Lung microvascular endothelial cell (primary cell): Measurements from ENCODE around the gene PTGER4. TPM values are rescaled to one million over a fixed set of nuclear protein-coding genes. Genes with fewer than 3 reads are reported as not detected.
"Not testable (repeated sequence)": the region's sequence is repeated elsewhere in the genome, so short reads cannot be mapped to it uniquely, and the experiment has no call there.

Experiments
- DNase-seq, 2 donors: peaks; one replicate each; pipeline versions ENCODE4 v3.0.0 to v3.0.0-alpha.2; 2010; ENCODE audit warnings: low read depth in 2 of 2
- total RNA-seq: library from RNA; depleted of rRNA; stranded (reverse); fragments of >200 nt; gene quantifications from 2 replicates; pipeline ENCODE4 v1.2.1, GENCODE V29; 2014

Gene PTGER4
- total RNA-seq = 5.2 and 7.6 TPM in 2 replicates

GRCh38 chr5:40679913-40680681, at the start of gene PTGER4:
TSS of gene PTGER4 (plus strand) at chr5:40679915. CDS start at chr5:40680994, 1,079 bp downstream.
- peak; percentile 17 to 32 for DNase-seq

- no peak for DNase-seq
These were observed 49.6 kb upstream of the PTGER4 start for GRCh38 chr5:40630126-40630525.

- peak in 1 of 2 donors; percentile 51 for DNase-seq
These were observed 48.5 kb upstream of the PTGER4 start for GRCh38 chr5:40631236-40631635.

- no peak for DNase-seq
These were observed 45.6 kb upstream of the PTGER4 start for GRCh38 chr5:40634154-40634553.

GRCh38 chr5:40634593-40634992, 45.1 kb upstream of the PTGER4 start:
- no peak for DNase-seq

- DNase-seq = not testable (repeated sequence)
These were observed 40.2 kb upstream of the PTGER4 start for GRCh38 chr5:40639531-40639930.

- DNase-seq = peak in 1 of 2 donors; percentile 74
These were observed 33.4 kb upstream of the PTGER4 start for GRCh38 chr5:40646266-40646665.

GRCh38 chr5:40648150-40648549, 31.6 kb upstream of the PTGER4 start:
- DNase-seq = no peak

GRCh38 chr5:40649463-40650030, 30.2 kb upstream of the PTGER4 start:
- no peak for DNase-seq

- DNase-seq = no peak
These were observed 28.5 kb upstream of the PTGER4 start for GRCh38 chr5:40651201-40651600.

GRCh38 chr5:40652441-40653220, 27.1 kb upstream of the PTGER4 start:
- no peak for DNase-seq

GRCh38 chr5:40653221-40654022, 26.3 kb upstream of the PTGER4 start:
- DNase-seq = no peak

GRCh38 chr5:40654377-40654991, 25.2 kb upstream of the PTGER4 start:
- DNase-seq = no peak

- no peak for DNase-seq
These were observed 24.6 kb upstream of the PTGER4 start for GRCh38 chr5:40655138-40655537.

- DNase-seq = not testable (repeated sequence)
These were observed 23.6 kb upstream of the PTGER4 start for GRCh38 chr5:40656091-40656490.

- DNase-seq = no peak
These were observed 22.9 kb upstream of the PTGER4 start for GRCh38 chr5:40656766-40657165.

- no peak for DNase-seq
These were observed 19.0 kb upstream of the PTGER4 start for GRCh38 chr5:40660751-40661150.

GRCh38 chr5:40665635-40666298, 13.9 kb upstream of the PTGER4 start:
- no peak for DNase-seq

GRCh38 chr5:40666657-40667056, 13.1 kb upstream of the PTGER4 start:
- DNase-seq = no peak

- no peak for DNase-seq
These were observed 12.5 kb upstream of the PTGER4 start for GRCh38 chr5:40667161-40667663.
